ENCODE results near the gene NEDD4L. TPM values are rescaled to one million over a fixed set of nuclear protein-coding genes. Genes with fewer than 3 reads are reported as not detected.

The NEDD4L gene
- total and polyA plus RNA-seq, 4 donors, result 40.2 to 308 (median 148) TPM

- Histone ChIP-seq H3K27ac (ENCODE audit: low read depth in 1 of 2, low read length in 1 of 2) (peak overlapping the region in 1 of 2 donors; percentile 41), H3K9me3 (ENCODE audit: control insufficient read depth in 4 of 4, insufficient read depth in 3 of 4, low read length in 3 of 4) (no peaks in the 10 kb centered on the region), H3K4me3 (no peak overlapping the region), H3K36me3 (ENCODE audit: control insufficient read depth in 4 of 4, insufficient read depth in 4 of 4, low read length in 4 of 4) (no peaks in the 10 kb centered on the region), H3K27me3 (ENCODE audit: control insufficient read depth in 3 of 3, insufficient read depth in 3 of 3, low read length in 2 of 3) (no peaks in the 10 kb centered on the region), H3K9ac (ENCODE audit: insufficient read depth in 1 of 2, low read length in 2 of 2) (no peak overlapping the region), H3K4me1 (ENCODE audit: control insufficient read depth in 5 of 5, insufficient read depth in 5 of 5, low read length in 5 of 5) (peaks cover 0 to 31% (median 13%) of the 10 kb centered on the region in 5 donors)
- no peak for DNase-seq
- TF ChIP-seq CTCF (IDR thresholded peaks at IDR 0.05; ENCODE audit: control extremely low read depth, extremely low read depth), result no peak
- 80 to 90% methylated on average over 11 of the region's 11 CpGs for WGBS, 2 donors
- ATAC-seq (ENCODE audit: insufficient read depth, low FRiP score), result no peak
Observed at GRCh38 chr18:58078889-58079573, 35.0 kb downstream of the NEDD4L start.

- WGBS, 2 donors, result 85 to 94% methylated on average over 3 of the region's 3 CpGs
- DNase-seq, result no peak
- Histone ChIP-seq H3K4me1 (ENCODE audit: control insufficient read depth in 5 of 5, insufficient read depth in 5 of 5, low read length in 5 of 5) (peaks cover 0 to 31% (median 13%) of the 10 kb centered on the region in 5 donors), H3K27ac (ENCODE audit: low read depth in 1 of 2, low read length in 1 of 2) (no peak overlapping the region), H3K9ac (ENCODE audit: insufficient read depth in 1 of 2, low read length in 2 of 2) (no peak overlapping the region), H3K9me3 (ENCODE audit: control insufficient read depth in 4 of 4, insufficient read depth in 3 of 4, low read length in 3 of 4) (no peaks in the 10 kb centered on the region), H3K27me3 (ENCODE audit: control insufficient read depth in 3 of 3, insufficient read depth in 3 of 3, low read length in 2 of 3) (no peaks in the 10 kb centered on the region), H3K36me3 (ENCODE audit: control insufficient read depth in 4 of 4, insufficient read depth in 4 of 4, low read length in 4 of 4) (no peaks in the 10 kb centered on the region), H3K4me3 (no peak overlapping the region)
- no peak for ATAC-seq (ENCODE audit: insufficient read depth, low FRiP score)
- no peak for TF ChIP-seq CTCF (IDR thresholded peaks at IDR 0.05; ENCODE audit: control extremely low read depth, extremely low read depth)
Observed at GRCh38 chr18:58080451-58080850, 36.4 kb downstream of the NEDD4L start.

- ATAC-seq (ENCODE audit: insufficient read depth, low FRiP score) (no peak), DNase-seq (peak in 2 of 3 donors; percentile 42 to 61)
- Histone ChIP-seq H3K9me3 (ENCODE audit: control insufficient read depth in 4 of 4, insufficient read depth in 3 of 4, low read length in 3 of 4) (peaks cover 0 to 6% (median 1%) of the 10 kb centered on the region in 4 donors), H3K27me3 (ENCODE audit: control insufficient read depth in 3 of 3, insufficient read depth in 3 of 3, low read length in 2 of 3) (no peaks in the 10 kb centered on the region), H3K4me1 (ENCODE audit: control insufficient read depth in 5 of 5, insufficient read depth in 5 of 5, low read length in 5 of 5) (peaks cover 0 to 6% (median 2%) of the 10 kb centered on the region in 5 donors), H3K36me3 (ENCODE audit: control insufficient read depth in 4 of 4, insufficient read depth in 4 of 4, low read length in 4 of 4) (no peaks in the 10 kb centered on the region), H3K9ac (ENCODE audit: insufficient read depth in 1 of 2, low read length in 2 of 2) (no peak overlapping the region), H3K27ac (ENCODE audit: low read depth in 1 of 2, low read length in 1 of 2) (peak overlapping the region in 1 of 2 donors; percentile 14), H3K4me3 (no peak overlapping the region)
- 31 to 39% methylated on average over 6 of the region's 6 CpGs for WGBS, 2 donors
- TF ChIP-seq CTCF (IDR thresholded peaks at IDR 0.05; ENCODE audit: control extremely low read depth, extremely low read depth), result no peak
Observed at GRCh38 chr18:58087928-58088690, 44.1 kb downstream of the NEDD4L start.

All from lung (tissue), 12 donors.